HepG2 (cell line): Measurements from ENCODE around the gene FCER1G. TPM values are rescaled to one million over a fixed set of nuclear protein-coding genes. Genes with fewer than 3 reads are reported as not detected.

Source experiments
- ATAC-seq: fragments of 200-7000 bp; cut with Tn5 transposase; 3 replicates; pipeline ENCODE4 v1.9.1; 2020; ENCODE audit warnings: mild to moderate bottlenecking, moderate library complexity
- BruUV-seq: library from RNA; stranded (reverse); fragments of 400-500 nt; replicated peaks from 2 replicates; lab custom pipeline; 2021; lab: Mats Ljungman, UMichigan
- CTCF ChIA-PET: fragments of 300-600 bp; formaldehyde crosslinking; extraction: SDS; loops from one replicate; lab custom pipeline; 2021; ENCODE audit warnings: low total read pairs, inconsistent platforms, low intra/inter-chr PET ratio; lab: Yijun Ruan, JAX
- POLR2A ChIA-PET: fragments of 350-600 bp; sonication (Branson Sonifier 250); formaldehyde crosslinking; loops from one replicate; lab custom pipeline; 2020; ENCODE audit warnings: antibody characterized with exemption, inconsistent platforms; lab: Yijun Ruan, JAX
- DNase-seq: peaks from one replicate; pipeline ENCODE4 v3.0.0-alpha.2; 2015; ENCODE audit warnings: low spot score
- FAIRE-seq: peaks from 3 replicates; lab custom pipeline; 2011; peaks lifted over from hg19 to GRCh38; lab: Jason Lieb, UNC
- H2AFZ ChIP-seq: one replicate; pipeline ENCODE4 v1.6.1; 2011; ENCODE audit warnings: low read length, inconsistent platforms
- H3K27ac ChIP-seq: fragments of 300-600 bp; 3 replicates; pipeline ENCODE4 v1.8.0; 2011; ENCODE audit warnings: mixed run types, mild to moderate bottlenecking, mixed read lengths, low read length, inconsistent platforms; ENCODE audit not compliant: insufficient read depth; ENCODE audit errors: extremely low read length
- H3K27me3 ChIP-seq, 2 experiments: fragments of 200-600 bp in 1 of 2; 2 replicates in 1 of 2; 3 replicates in 1 of 2; pipeline versions ENCODE4 v1.6.0 to v1.8.0; 2011; ENCODE audit warnings: low read length in 2 of 2, mild to moderate bottlenecking in 2 of 2, moderate library complexity in 2 of 2, inconsistent platforms in 1 of 2; ENCODE audit not compliant: insufficient read depth in 2 of 2, control insufficient read depth in 1 of 2
- H3K36me3 ChIP-seq, 2 experiments: fragments of 200-600 bp in 1 of 2; replicated peaks in 1 of 2; 2 replicates in 1 of 2; 3 replicates in 1 of 2; pipeline versions ENCODE4 v1.5.1 to v1.8.0; 2011; ENCODE audit warnings: low read length in 2 of 2, inconsistent platforms in 1 of 2; ENCODE audit not compliant: insufficient read depth in 2 of 2, control insufficient read depth in 1 of 2
- H3K4me1 ChIP-seq: 2 replicates; pipeline ENCODE4 v1.5.1; 2012; ENCODE audit warnings: low read length, inconsistent platforms; ENCODE audit not compliant: insufficient read depth
- H3K4me2 ChIP-seq: 2 replicates; pipeline ENCODE4 v1.6.0; 2011; ENCODE audit warnings: low read depth, low read length, inconsistent platforms
- H3K4me3 ChIP-seq, 3 experiments: fragments of 200-600 bp in 1 of 3; sonication (generic), shearing (Covaris generic) in 1 of 3; replicated peaks in 1 of 3; 2 replicates each; pipeline ENCODE4 v1.5.1; 2011 to 2016; ENCODE audit warnings: low read length in 3 of 3, inconsistent platforms in 2 of 3, low read depth in 2 of 3, mild to moderate bottlenecking in 2 of 3, control low read depth in 1 of 3, mixed read lengths in 1 of 3; ENCODE audit not compliant: insufficient read depth in 1 of 3
- H3K79me2 ChIP-seq: one replicate; pipeline ENCODE4 v1.6.1; 2011; ENCODE audit warnings: low read length, inconsistent platforms; ENCODE audit not compliant: insufficient read depth
- H3K9ac ChIP-seq: 2 replicates; pipeline ENCODE4 v1.6.0; 2011; ENCODE audit warnings: mild to moderate bottlenecking, low read depth, low read length, inconsistent platforms; ENCODE audit not compliant: insufficient read depth
- H3K9me3 ChIP-seq: 2 replicates; pipeline ENCODE4 v1.5.1; 2012; ENCODE audit warnings: mild to moderate bottlenecking, low read length
- H4K20me1 ChIP-seq: 2 replicates; pipeline ENCODE4 v1.6.0; 2011; ENCODE audit warnings: inconsistent platforms, mild to moderate bottlenecking, low read length, moderate library complexity; ENCODE audit not compliant: insufficient read depth
- ELF1 ChIP-seq: sonication (generic); formaldehyde crosslinking; IDR thresholded peaks from 2 replicates; pipeline ENCODE4 v1.4.0; 2020; ENCODE audit warnings: missing genetic modification reagents
- KLF11 ChIP-seq: IDR thresholded peaks from 2 replicates; pipeline ENCODE4 v1.6.1; 2016; ENCODE audit warnings: missing compliant biosample characterization
- PAX8 ChIP-seq: sonication (generic); formaldehyde crosslinking; IDR thresholded peaks from 2 replicates; pipeline ENCODE4 v1.8.0; 2022; ENCODE audit warnings: mild to moderate bottlenecking, missing genetic modification reagents, borderline replicate concordance
- PLSCR1 ChIP-seq: sonication (generic); formaldehyde crosslinking; IDR thresholded peaks from 2 replicates; pipeline ENCODE4 v1.5.0; 2020; ENCODE audit warnings: missing genetic modification reagents, mild to moderate bottlenecking, borderline replicate concordance
- RBFOX2 ChIP-seq: fragments of 200-400 bp; formaldehyde crosslinking; IDR thresholded peaks from 2 replicates; pipeline ENCODE4 v1.6.1; 2017; ENCODE audit warnings: low read depth, mild to moderate bottlenecking, low read length
- SIX1 ChIP-seq: sonication (generic); formaldehyde crosslinking; IDR thresholded peaks from 2 replicates; pipeline ENCODE4 v1.4.0; 2020; ENCODE audit warnings: missing genetic modification reagents, borderline replicate concordance
- TARDBP ChIP-seq: sonication (generic); formaldehyde crosslinking; IDR thresholded peaks from 2 replicates; pipeline ENCODE4 v1.8.0; 2022; ENCODE audit warnings: mild to moderate bottlenecking, missing genetic modification reagents
- ZNF280D ChIP-seq: sonication (generic); formaldehyde crosslinking; IDR thresholded peaks from 2 replicates; pipeline ENCODE4 v1.5.1; 2020; ENCODE audit warnings: mild to moderate bottlenecking, missing genetic modification reagents
- ZNF589 ChIP-seq: sonication (generic); formaldehyde crosslinking; conservative IDR thresholded peaks from 2 replicates; pipeline ENCODE4 v1.8.0; 2022; ENCODE audit warnings: mild to moderate bottlenecking, moderate library complexity, missing genetic modification reagents
- ZNF652 ChIP-seq: IDR thresholded peaks from 2 replicates; pipeline ENCODE4 v1.6.1; 2016; ENCODE audit warnings: low read depth, borderline replicate concordance
- ZNF703 ChIP-seq: sonication (generic); formaldehyde crosslinking; IDR thresholded peaks from 2 replicates; pipeline ENCODE4 v1.5.1; 2020; ENCODE audit warnings: missing genetic modification reagents, mild to moderate bottlenecking, moderate library complexity, borderline replicate concordance
- ZNF740 ChIP-seq: sonication (generic); formaldehyde crosslinking; IDR thresholded peaks from 2 replicates; pipeline ENCODE4 v1.4.0; 2020; ENCODE audit warnings: missing genetic modification reagents
- ZNF83 ChIP-seq: sonication (generic); formaldehyde crosslinking; IDR thresholded peaks from 2 replicates; pipeline ENCODE4 v1.4.0; 2020; ENCODE audit warnings: missing genetic modification reagents, mild to moderate bottlenecking, borderline replicate concordance
- ZNF841 ChIP-seq: sonication (generic); formaldehyde crosslinking; IDR thresholded peaks from 2 replicates; pipeline ENCODE4 v1.8.1; 2023; ENCODE audit warnings: missing genetic modification reagents, borderline replicate concordance
- ZSCAN20 ChIP-seq: sonication (generic); formaldehyde crosslinking; IDR thresholded peaks from 2 replicates; pipeline ENCODE4 v1.4.0; 2020; ENCODE audit warnings: missing genetic modification reagents, mild to moderate bottlenecking, borderline replicate concordance
- WGBS: methylation state at CpG from one replicate; pipeline ENCODE4 v1.1.6; 2017; ENCODE audit warnings: low lambda C conversion rate; 5-methylcytosine and 5-hydroxymethylcytosine counted together
- in situ Hi-C: cut with HindIII; loops from 2 replicates; pipeline ENCODE4 v1.10.0; 2017; ENCODE audit warnings: low pct_unique_long_range_greater_than_20kb; ENCODE audit not compliant: extremely low pct_ligation_motif_present
- intact Hi-C: fragments of 100-400 bp; cut with micrococcal nuclease; formaldehyde crosslinking; loops from one replicate; pipeline ENCODE4 v1.10.0; 2022; ENCODE audit not compliant: unreplicated experiment
- polyA plus RNA-seq, 8 experiments: library from polyadenylated mRNA; depleted of rRNA in 3 of 8; stranded (reverse) in 7 of 8; unstranded in 1 of 8; fragments of >200 nt; fragmentation: Illumina TruSeq in 4 of 8; extraction: Trizol in 4 of 8; gene quantifications; 2 replicates each; pipeline versions ENCODE4 v1.2.1 to v1.2.3, GENCODE V29; 2011 to 2016; ENCODE audit warnings: low read depth in 4 of 8, missing spikeins in 1 of 8, mixed read lengths in 1 of 8; ENCODE audit not compliant: insufficient read depth in 1 of 8
- total RNA-seq, 5 experiments: library from RNA; depleted of rRNA; stranded (reverse); fragments of >200 nt; fragmentation: Illumina TruSeq; extraction: Trizol; gene quantifications; 2 replicates each; pipeline ENCODE4 v1.2.3, GENCODE V29; 2016; ENCODE audit warnings: low read depth in 1 of 5
- TF ChIP-seq, protein P1 (sequence below): sonication (generic); formaldehyde crosslinking; IDR thresholded peaks from 2 replicates; pipeline ENCODE4 v1.8.0; 2022; ENCODE audit warnings: missing genetic modification reagents, low read depth, mild to moderate bottlenecking, borderline replicate concordance

Gene FCER1G
- total and polyA plus RNA-seq, 2 of the 13 experiments (the other 11 are each of a cell fraction or from before 2014, with no cell fraction given), result 1.3 to 6.4 TPM

GRCh38 chr1:161201836-161202712 is 13.0 kb upstream of the FCER1G start, which contains the start of gene NDUFS2:
TSS of gene NDUFS2 (plus strand) at chr1:161202367. CDS start at chr1:161202386, 19 bp downstream.
- POLR2A ChIA-PET, result interaction anchor here (0.8 to 13.8 kb wide), 19 partner anchors 9 to 198 kb away, joined by 3 to 357 read pairs (median 6); partner anchors contain the start of genes APOA2, B4GALT3, CFAP126 and DEDD
- FAIRE-seq, result peak; percentile 93
- in situ Hi-C loops, result no loop called here
- H3K9me3 ChIP-seq, result no peaks in the 10 kb centered on the region
- CTCF ChIA-PET, result no interaction called here
- H3K36me3 ChIP-seq, result peaks cover 7 to 35% of the 10 kb centered on the region in 2 experiments; a peak in 4 of 5 replicates
- peaks cover 78% of the 10 kb centered on the region for H3K4me1 ChIP-seq
- peak within 1 kb of the TSS; percentile 73 to 85 (median 80) for H3K4me3 ChIP-seq
- intact Hi-C loops, result loop anchor here (2.0 kb wide), 1 partner anchor 23 kb away; no protein-coding TSS in a partner anchor
- 32% methylated on average over 35 of the region's 53 CpGs for WGBS
- H3K79me2 ChIP-seq, result peaks cover 22% of the 10 kb centered on the region
- H3K4me2 ChIP-seq, result peak within 1 kb of the TSS; percentile 98
- ATAC-seq, result peak; percentile 86
- peak within 1 kb of the TSS; percentile 90 for H3K9ac ChIP-seq
- no peaks in the 10 kb centered on the region for H4K20me1 ChIP-seq
- peak within 1 kb of the TSS; percentile 37 for H2AFZ ChIP-seq
- BruUV-seq, result no TSS peak
- H3K27ac ChIP-seq, result peak within 1 kb of the TSS; percentile 70
- DNase-seq, result peak; percentile 97
- H3K27me3 ChIP-seq, result no peaks in the 10 kb centered on the region; a peak in 1 of 5 replicates
- TF ChIP-seq RBFOX2 (peak; percentile 93), ZNF703 (CRISPR knock-in tag) (no peak), ZNF280D (CRISPR knock-in tag) (peak; percentile 95), ZNF589 (peak; percentile 71; the same call in 1 of the 2 replicates), KLF11 (CRISPR knock-in tag) (peak; percentile 50; the same call in 1 of the 2 replicates), ELF1 (CRISPR knock-in tag) (peak; percentile 98), ZNF652 (CRISPR knock-in tag) (no peak; the same call in 1 of the 2 replicates), TARDBP (CRISPR knock-in tag) (peak; percentile 80), SIX1 (no peak), ZNF83 (CRISPR knock-in tag) (no peak), ZSCAN20 (no peak), PAX8 (no peak), ZNF841 (CRISPR knock-in tag) (no peak), PLSCR1 (CRISPR knock-in tag) (no peak), ZNF740 (CRISPR knock-in tag) (no peak; the same call in 1 of the 2 replicates)
- TF ChIP-seq, protein P1, sequence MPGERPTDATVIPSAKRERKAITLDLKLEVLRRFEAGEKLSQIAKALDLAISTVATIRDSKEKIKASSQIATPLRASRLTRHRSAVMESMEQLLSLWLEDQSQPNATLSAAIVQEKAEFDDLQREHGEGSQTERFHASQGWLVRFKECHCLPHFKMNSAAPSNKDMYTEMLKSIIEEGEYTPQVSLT (CRISPR knock-in tag), result no peak
